Suppressor macrophage treated with lipopolysaccharide for 1 hour (primary cell): ENCODE results near the gene EPB41L4A.

Source experiments
- DNase-seq, 3 donors: peaks; one replicate each; pipeline ENCODE4 v3.0.0-alpha.2; 2020 to 2022

Gene EPB41L4A

DNA sequence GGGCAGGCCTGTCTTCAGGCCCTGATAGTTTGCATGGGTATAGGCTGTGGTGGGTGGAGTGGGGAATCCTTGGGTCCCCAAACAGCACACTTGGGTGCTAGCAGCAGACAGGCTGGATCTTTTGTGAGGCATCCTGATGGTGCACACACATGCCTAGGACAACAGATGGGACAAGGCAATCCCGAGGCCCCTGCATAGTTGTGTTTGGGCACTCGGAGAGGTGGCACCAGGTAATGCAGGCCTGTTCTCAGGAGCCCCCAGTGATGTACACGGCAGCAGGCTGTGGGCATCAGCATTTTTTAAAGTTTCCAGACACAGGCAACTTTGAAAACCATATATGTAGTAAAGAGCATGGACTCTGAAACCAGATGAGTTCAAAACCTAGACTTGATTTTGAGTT is 65.4 kb downstream of the EPB41L4A start:
- DNase-seq, result no peak

DNA sequence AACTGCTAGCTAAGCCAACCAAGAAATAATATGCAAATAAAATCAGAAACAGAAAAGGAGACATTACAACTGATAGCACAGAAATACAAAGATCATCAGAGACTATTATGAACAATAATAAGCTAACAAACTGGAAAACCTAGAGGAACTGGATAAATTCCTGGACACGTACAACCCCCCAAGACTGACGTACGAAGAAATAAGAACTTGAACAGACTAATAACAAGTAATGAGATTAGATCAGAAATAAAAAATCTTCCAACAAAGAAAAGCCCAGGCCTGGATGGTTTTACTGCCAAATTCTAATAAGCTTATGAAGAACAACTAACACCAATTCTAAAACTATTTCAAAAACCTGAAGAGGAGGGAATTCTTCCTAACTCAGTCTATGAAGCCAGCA is 67.9 kb downstream of the EPB41L4A start:
- DNase-seq, result no peak

DNA sequence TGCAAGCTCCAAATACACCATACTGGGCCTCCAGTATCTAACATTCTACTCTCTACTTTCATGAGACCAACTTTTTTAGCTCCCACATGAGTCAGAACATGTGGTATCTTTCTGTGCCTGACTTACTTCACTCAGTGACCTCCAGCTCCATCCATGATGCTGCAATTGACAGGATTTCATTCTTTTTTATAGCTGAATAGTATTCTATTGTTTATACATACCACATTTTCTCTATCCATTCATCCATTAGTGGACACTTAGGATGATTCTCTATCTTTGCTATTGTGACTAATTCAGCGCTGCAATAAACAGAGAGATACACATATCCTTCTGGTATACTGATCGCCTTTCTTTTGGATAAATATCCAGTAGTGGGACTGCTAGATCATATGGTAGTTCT is 68.5 kb downstream of the EPB41L4A start:
- DNase-seq, result no peak

DNA sequence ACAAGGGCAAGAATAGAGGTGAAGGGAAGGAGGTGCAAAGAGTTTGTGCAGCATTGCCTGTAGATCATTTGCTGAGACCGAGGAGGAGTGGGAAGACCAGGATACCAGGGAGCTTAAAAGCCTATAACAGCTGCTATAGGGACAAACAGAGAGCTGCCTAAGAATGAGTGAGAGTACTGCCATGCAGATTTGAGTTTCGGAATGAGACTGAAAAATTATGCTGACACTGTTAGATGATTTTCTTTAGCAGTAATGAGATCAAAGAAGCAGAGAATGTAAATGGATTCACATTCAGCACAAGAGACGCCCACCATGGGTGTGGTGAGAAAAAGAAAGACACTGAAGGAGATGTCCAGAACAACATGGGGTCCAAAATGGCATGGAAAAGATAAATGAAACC is 69.7 kb downstream of the EPB41L4A start:
- DNase-seq, result no peak

DNA sequence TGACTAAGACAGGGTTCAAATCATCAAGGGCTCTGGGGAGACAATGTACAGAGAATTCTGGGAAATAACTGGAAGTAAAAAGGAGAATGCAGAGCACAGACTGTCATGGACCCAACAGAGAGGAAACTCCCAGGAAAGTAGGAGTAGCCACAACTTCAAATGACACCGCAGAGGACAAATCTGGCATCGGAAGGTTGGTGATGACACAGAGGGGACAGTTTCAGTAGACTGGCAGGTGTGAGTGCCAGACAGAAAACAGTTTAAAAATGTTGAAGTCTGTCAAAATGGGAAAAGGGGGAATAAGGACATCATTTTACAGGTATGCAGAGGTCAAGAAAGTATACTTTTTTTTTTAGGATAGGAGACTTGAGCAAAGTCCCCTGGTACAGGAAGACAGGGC is 70.2 kb downstream of the EPB41L4A start:
- DNase-seq, result no peak

DNA sequence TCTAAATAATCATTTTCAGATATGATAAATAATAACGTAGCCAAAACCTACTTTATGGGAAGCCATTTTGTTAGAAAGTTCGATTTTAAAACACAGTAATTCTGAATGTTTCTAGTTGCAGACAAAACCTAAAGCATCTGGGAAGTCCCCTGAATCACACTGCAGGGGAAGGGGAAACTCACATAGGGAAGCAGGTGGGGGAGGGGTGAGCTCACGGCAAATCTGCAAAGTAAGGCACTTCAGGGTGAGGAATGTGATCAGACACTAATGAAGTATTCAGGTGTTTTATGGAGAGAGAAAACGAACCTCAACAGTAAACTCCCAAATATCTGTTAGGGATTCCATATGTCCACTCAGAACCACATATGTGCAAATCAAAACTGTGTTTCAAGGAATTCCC is 70.7 kb downstream of the EPB41L4A start:
- peak in 2 of 3 donors; percentile 1 to 26 for DNase-seq

DNA sequence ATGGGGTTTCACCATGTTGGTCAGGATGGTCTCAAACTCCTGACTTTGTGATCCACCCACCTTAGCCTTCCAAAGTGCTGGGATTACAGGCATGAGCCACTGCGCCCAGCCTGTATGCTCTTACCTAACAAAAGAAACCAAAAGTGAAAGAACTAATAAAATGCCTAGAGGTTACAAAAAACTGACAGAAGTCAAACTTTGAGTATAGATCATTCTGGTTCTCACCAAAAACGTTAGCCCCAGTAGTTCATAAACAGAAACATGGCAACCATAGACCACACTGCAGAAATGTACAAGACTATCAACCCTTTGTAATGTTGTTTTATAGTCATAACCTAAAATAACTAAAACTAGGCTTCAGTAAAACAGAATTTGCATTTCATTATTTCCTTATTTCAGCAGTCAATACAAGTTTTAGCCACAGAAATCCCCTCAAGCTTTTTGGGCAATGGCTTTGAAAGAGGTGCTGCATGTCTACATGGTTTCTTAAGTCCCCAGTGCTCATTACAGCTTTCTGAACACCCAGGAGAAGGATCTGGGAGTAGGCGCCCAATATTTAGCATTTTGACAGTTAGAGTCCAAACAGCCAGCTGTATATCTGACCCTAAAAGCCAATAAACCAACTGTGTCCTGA is 72.5 kb downstream of the EPB41L4A start:
- no peak for DNase-seq

DNA sequence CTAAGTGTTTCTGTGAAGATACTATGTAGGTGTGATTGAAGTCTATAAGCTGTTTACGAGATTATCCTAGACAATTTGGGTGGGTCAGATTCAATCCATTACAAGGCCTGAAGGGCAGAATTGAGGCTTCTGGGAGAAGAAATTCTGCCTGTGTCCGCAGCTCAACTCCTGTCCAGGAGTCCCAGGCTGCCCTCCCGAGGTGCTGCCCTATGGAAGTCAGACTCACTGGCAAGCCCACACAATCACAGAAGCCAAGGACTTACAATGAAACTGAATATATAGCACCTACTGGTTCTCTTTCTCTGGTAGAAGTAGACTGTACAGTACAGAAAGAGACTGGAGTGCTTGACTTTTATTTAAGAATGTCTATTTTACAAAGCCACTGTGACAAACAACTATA is 74.5 kb downstream of the EPB41L4A start:
- no peak for DNase-seq

DNA sequence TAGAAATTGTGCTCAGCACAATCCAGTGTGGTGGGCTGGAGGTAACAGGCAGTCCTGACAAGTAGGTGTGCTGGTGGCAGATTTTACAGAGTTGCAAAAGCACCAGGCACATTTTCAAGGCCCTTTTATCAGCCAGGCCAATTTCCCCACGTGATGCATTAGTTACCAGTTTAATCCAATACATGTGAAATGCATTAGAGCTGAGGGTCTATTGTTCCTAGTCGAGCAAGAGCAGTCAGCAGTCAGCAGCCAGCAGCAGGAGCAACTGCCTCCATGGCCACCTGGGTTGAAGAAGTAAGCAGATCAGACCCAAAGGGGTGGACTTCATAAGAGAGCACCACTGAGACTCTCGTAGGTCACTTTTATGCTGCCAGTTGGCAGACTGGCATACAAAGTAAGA is 76.7 kb downstream of the EPB41L4A start:
- DNase-seq, result no peak

DNA sequence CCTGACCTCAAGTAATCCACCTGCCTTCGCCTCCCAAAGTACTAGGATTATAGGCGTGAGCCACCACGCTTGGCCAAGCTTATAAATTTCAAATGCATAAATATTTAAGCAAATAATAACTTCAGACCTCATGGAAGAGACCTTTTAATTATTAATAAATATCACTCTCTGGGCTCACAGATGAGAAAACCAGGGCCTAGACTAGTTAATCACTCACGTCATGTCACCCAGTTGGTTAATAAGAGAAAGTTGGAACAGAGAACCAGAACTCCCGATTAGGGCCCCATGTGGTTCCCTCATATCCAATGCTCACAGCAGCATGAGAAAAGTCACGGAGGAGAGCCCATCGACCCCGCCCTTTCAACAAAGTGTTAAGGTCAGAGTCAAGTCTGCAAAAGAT is 79.3 kb downstream of the EPB41L4A start:
- no peak for DNase-seq

DNA sequence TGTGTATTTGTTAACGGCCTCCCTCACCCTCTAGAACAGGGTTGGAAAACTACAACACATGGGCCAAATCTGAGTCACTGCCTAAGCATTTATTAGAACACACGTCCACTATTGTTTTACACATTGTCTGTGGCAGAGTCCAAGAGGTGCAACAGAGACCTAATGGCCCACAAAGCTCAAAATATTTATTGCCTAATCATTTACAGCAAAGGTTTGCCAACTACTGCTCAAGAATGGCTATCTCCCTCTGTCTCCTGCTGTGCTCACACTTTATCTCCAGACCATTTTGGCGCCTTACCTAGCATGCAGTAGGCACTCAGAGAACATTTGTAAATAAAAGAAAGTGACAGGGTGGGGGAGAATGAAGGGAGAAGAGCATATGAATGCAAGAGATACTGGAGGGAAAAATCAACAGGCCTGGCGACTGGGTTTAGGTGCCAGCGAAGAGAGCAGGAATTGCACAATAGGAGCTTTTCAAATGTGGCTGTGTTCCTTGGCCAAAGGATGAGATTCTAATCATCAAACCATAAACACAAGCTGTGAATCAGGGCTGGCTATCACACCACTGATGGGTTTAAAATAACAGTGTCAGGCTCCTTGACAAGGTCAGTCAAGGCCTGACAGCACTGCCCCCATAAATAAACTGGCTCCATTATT is 80.3 kb downstream of the EPB41L4A start:
- no peak for DNase-seq

DNA sequence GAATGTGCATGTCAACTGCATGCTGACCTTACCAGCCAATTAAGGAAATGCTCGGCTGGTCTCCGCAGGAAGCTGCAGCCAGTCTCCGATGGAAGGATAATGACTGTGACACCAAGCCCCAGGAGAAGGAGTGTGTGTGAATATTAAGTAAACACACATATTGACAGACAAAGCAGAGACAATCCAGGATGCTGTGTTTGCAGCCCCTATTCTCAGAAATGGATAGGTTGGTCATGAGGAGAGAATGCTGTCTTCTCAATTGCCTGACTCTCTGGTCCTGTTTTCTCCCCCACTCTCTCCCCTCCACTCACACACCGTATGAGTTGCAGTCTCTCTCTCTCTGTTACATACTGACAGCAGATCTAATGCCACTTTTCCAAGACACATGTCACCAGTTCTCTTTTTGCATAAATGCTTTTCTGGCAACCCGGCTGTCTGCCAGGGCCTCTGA is 85.7 kb downstream of the EPB41L4A start:
- no peak for DNase-seq

DNA sequence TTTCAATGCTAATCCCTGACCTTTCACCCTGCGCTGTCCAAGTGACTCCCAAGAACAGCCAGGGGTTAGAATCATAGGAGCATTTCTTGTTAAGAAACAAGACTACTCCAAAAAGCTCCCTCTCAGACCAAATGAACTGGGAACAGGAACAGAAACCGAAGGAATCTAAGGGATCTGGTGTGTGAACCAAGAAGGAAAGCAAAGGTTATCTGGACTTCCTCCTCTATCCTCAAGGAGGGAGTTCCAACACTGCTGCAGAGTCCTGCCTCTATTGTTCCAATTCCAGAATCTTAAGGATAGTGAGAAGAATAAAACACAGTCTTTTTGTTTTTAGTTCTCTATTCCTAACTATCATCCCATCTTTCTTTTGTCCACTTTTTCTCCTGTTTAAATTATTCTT is 87.2 kb downstream of the EPB41L4A start:
- no peak for DNase-seq

DNA sequence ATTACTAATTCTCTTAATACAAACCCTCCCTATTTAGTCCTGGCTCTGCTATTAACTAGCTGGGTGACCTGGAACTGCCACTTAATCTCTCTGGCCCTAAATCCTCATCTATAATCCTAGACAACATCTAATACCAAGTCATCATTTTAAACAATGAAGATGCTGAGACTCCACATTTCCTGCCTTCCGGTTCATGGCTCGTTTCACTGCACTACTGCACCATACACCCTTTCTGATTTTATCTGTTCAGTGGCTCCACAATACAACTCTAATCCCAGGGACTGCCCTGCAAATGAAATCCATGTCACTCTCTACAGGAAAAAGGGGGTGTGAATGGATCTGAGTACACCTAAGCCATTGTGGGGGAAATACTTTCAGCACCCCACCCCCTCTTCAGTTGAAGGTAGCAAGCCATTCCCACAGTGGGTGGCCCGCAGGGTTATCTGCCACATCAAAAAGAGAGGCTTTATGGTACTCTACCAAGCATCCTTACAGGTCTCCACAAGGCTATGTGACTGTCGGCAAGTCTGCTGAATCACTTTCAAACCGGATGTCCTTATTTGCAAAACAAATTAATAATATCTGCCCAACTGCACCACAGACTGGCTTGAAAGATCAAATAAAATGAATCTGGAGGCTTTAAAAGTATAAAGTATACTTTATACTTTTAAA is 89.5 kb downstream of the EPB41L4A start:
- DNase-seq, result no peak

DNA sequence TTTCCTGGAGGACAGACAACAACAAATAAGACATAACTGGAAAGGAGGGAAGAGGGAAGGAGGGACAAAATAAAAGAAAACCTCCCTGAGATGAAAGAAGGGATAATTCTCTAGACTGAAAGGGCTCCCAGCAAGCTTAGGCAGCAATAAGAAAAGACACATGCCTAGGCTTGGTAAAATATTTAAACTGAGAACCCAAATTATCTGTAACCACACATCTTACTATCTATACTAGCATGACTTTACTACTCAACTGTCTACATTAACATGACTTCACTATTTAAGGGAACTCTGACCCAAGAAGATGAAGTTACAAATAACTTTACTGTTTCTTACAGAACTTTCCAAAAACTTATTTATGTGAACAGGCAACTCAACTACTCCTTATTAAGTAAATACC is 95.9 kb downstream of the EPB41L4A start:
- no peak for DNase-seq

DNA sequence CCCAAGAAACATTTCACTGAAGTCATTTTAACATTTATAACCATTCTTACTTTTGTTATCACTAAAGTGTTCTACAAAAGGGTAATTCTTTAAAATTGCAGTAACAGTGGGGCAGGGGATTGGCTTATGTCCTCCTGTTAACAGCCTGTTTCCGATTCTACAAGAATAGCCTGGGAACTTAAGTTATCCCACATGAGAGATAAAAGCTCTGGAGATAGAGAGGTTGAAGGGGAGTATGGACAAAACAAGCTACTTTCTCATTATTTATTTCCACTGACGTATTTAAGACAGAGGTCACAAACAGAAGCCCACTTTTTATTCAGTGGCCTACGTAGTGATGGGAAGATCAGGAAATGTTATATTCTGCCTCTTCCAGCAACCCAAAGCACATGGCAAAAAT is 98.7 kb downstream of the EPB41L4A start:
- DNase-seq, result no peak

DNA sequence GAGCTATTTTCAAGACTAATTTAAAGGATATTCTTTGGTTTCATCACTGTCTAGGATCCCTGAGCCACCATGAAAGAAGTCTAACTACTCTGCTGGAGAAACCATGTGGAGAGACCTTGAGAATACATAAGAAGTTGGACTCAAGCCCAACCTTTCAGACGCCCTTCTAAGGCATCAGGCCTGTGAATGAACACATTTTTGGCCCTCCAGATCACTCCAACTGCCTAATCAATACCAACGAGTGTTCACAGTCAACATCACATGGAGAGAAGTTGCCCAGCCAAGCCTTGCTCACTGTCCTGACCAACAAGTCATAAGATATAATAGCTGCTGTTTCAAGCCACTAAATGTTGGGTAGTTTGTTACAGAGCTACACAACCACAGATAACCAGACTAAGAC is 100.7 kb downstream of the EPB41L4A start:
- no peak for DNase-seq

DNA sequence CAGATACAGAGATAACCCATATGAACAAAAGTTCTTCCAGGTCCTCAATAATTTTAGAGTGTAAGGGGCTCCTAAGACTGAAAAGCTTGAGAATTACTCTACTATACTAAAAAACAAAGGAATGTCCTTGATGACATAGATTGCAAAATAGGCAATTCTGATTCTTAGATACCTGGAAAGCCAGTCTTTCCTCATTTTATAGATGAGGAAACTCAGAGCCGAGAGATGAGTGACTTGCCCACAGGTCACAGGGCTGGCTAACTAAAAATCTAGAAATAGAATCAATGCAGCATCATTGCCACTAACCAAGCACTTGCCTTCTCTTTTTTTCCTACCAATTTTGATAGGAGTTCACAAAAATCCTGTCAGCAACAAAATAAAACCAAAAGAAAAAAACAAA is 101.2 kb downstream of the EPB41L4A start:
- DNase-seq, result no peak

DNA sequence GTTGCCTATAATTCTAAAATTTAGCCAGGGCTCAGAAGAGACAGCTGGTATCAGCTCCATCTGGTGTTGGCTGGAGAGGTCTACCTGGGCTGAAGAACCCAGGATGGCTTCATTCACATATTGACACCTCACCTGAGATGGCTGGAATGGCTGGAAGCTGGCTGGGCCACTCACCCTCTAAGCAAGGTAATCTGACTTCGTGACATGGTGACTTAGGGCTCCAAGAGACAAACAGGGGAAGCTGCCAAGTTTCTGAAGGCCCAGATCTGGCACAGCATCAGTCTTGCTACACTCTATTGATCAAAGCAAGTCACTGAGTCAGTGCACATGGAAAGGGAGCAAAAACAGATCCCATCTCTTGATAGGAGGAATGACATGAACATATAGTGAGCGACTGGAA is 102.3 kb downstream of the EPB41L4A start:
- no peak for DNase-seq

DNA sequence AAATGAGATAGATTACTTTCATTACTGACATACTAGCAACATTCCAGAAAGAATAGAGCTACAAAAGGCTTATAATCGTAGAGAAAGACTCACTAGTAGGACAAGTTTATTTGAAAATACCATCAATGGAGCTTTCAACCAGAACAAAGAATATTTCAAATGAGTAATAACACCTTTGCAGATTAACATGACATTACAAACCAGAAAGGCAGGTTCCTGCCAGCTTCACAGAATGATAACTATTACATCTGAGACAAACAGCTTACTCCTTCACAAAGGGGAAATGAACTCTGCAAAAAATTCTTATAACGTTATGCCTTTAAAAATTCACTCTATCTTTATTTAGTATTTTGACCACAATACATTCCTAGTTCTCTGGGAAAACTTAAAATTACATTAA is 103.1 kb downstream of the EPB41L4A start:
- no peak for DNase-seq

DNA sequence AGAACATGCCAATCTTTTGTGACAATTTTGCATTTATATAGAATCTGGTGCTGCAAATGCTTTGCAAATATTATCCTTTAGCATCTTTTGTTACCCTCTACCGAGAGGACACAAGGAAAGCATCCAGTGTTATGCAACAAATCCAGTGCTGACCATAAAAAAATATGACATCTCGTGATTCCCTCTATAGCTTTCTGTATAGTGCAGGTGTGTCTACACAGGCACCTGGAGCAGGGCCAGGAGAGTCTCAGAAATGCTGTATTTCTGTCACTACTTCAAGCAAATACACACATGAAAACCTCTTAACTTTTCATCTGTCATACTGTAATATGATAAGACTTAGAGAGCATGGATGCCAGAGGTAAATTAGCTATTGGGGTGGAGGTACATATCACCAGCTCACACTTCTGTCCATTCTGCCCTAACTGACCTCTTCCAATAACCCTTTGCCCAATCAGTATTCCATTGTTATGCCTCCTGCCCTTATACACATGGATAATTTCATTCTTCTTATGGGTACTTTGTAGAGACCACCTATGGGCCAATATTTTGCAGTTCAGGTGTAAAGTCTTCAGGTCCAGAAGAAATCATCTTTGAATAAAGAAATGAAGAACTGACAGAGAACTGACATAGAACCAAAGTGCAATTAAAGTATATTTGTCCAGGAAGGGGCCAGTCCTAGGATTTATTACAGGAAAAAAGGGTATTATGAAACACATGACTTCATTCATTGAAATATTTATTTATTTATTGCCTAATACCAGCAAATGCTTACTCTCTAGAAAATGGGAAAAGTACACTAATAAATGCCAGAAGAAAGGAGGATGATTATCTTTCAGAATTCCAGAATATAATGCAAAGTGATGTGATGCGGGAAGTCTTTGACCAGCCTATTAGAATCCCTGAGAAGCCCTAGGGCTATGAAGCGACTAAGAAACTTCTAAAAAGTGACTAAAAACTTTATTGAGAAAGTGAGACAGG is 106.5 kb downstream of the EPB41L4A start:
- no peak for DNase-seq

DNA sequence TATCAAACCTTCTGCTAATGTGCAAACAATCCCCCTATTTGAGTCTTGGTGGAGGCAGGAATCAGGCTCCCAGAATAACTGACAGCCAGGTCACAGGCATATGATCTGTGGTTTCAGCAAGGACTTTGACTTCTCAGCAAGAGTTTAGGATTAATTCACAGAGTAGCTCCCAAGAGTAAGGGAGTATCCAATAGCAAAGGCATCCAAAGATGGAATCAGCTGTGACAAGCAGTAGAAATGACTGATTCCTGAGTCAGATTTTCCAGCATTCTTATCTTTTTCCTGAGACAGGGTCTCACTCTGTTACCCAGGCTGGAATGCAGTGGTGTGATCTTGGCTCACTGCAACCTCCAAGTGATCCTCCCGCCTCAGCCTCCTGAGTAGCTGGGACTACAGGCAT is 108.3 kb downstream of the EPB41L4A start:
- DNase-seq, result no peak

DNA sequence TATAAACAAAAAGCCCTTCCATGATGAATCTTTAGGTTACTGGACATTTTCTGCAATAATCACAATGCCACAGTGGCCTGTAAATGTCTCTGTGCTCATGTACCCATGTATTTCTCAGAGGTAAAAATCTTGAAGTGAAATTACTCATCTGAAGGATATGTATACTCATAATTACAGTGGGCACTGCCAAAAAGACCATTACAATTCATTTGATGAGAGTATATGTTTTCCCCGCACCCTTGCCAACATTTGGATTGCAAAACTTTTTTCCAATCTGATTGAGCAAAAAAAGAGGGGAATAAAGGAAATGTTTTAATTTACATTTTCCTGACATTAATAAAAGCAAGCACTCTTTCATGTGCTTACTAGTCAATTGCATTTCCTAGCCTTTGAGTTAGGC is 110.5 kb downstream of the EPB41L4A start:
- no peak for DNase-seq
